GM21423 (cell line): ENCODE data around the gene ASRGL1.

ENCODE experiments used
- ATAC-seq: cut with Tn5 transposase; IDR thresholded peaks from one replicate; pipeline ENCODE4 v1.9.1; 2021; ENCODE audit warnings: mild to moderate bottlenecking, moderate library complexity; ENCODE audit not compliant: unreplicated experiment

Gene ASRGL1

GRCh38 chr11:62411524-62411923 lies 74.3 kb downstream of the ASRGL1 start:
- ATAC-seq: no peak

- ATAC-seq: no peak
These were observed 75.9 kb downstream of the ASRGL1 start for GRCh38 chr11:62413060-62413696.

GRCh38 chr11:62416596-62416995 lies 79.3 kb downstream of the ASRGL1 start:
- no peak for ATAC-seq

DNA sequence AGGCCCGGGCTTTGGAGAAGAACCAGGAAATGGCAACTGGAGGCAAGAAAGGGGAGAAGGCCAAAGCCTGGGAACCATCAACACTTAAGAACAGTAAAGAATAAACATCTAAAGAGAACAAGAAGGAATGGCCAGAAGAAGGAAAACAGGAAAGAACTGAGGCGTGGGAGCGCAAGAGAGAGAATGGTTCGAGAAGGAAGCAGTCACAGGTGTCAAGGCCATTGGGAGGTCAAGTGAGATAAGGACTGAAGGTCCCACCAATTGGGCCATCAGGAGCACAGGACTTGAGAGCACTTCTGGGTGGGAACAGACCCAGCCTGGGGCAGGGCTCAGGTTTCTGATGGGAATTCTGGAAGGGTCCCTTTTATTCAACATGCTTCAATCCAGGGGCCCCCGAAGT lies 80.9 kb downstream of the ASRGL1 start:
- ATAC-seq: no peak

- no peak for ATAC-seq
These were observed 81.5 kb downstream of the ASRGL1 start, which contains the start of gene SCGB1A1 for GRCh38 chr11:62418733-62419132. TSS of gene SCGB1A1 (plus strand) at chr11:62419033. CDS start at chr11:62419096, 63 bp downstream.

- ATAC-seq: no peak
These were observed 82.2 kb downstream of the ASRGL1 start for GRCh38 chr11:62419314-62419929.

DNA sequence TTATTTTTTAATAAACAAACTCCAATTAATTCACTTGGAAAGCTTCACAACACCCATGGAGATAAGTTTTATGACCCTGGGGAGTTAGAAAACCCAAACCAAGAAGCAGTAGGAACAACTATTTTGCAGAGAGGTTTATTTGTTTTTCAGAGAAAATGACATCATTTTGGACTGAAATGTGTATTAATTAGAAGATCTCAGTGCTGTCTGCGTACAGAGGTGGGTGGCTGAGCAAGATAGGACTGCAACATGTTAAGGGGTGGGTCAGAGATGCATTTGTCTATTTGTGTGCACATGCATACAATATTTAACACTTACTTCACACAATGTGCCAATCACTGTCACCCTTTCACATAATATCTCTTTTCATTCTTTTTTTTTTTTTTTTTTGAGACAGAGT lies 82.7 kb downstream of the ASRGL1 start:
- ATAC-seq: no peak

- ATAC-seq: no peak
These were observed 83.6 kb downstream of the ASRGL1 start for GRCh38 chr11:62420882-62421281.

DNA sequence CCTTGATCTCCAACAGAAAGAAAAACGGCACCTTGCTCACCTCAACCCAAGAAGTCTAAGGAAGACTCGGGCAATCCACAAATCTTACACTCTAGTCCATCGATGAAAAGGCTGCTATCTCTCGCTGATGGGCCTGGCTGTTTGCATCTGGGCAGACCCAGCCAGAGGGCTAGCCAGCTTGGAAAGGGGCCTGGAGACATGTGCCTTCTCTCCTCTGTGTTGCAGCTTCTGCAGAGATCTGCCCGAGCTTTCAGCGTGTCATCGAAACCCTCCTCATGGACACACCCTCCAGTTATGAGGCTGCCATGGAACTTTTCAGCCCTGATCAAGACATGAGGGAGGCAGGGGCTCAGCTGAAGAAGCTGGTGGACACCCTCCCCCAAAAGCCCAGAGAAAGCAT lies 84.7 kb downstream of the ASRGL1 start:
- no peak for ATAC-seq

GRCh38 chr11:62423012-62423411 lies 85.8 kb downstream of the ASRGL1 start:
- ATAC-seq: no peak

DNA sequence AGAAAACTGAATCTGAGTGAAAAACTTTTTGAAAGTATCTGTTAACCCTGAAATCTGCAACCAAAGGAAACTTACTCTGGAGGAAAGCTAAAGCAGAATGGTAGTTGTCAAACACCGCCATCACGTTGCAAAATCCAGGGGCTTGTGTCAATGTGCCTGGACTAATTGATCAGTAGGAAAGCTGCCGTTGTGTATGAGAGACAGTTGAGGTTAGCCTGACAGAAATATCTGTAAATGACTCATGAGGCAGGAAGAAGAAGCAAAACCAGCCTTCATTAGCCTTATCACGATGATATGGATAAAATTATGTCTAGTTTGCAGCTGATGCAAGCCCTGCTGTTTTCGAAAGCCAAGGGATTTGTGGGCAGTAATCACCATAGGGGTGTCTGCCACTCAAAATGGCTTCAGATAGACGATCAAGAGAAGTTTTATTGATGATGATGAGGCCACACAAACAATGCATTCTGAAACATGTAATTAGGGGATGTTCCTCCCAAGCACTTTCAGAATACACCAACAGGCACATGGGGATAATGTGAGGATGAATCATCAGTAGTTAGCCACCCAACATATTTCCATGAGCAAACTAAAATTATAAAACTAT lies 90.5 kb downstream of the ASRGL1 start:
- no peak for ATAC-seq

DNA sequence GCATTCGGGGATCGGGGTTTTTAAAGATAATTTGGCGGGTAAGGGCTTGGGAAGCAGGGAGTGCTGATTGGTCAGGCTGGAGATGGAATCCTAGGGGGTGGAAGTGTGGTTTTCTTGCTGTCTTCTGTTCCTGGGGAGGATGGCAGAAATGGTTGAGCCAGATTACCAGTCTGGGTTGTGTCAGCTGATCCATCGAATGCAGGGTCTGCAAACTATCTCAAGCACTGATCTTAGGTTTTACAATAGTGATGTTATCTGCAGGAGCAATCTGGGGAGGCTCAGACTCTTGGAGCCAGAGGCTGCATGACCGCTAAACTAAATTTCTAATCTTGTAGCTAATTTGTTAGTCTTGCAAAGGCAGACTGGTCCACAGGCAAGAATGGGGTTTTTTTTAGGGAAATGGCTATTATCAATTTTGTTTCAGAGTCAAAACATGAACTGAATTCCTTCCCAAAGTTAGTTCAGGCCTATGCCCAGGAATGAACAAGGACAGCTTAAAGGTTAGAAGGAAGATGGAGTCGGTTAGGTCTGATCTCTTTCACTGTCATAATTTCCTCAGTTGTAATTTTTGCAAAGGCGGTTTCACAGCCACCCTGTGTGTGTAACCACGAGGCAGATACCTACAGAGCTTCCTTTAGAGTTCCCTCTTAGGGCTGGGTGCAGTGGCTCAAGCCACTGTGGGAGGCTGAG lies 91.8 kb downstream of the ASRGL1 start:
- ATAC-seq: no peak

DNA sequence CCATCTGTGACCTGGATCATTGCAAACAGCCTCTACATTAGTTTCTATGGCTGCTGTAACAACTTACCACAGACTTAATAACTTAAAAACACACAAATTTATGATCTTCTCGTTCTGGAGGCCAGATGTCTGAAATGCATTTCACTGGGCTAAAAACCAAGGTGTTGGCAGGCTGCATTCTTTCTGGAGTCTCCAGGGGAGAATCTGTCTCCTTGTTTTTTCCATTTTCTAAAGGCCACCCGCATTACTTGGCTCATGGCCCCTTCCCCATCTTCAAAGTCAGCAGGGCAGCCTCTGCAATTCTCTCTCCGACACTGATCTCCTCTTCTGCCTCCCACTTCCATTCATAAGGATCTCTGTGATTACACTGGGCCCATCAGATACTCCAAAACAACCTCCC lies 93.2 kb downstream of the ASRGL1 start:
- no peak for ATAC-seq

DNA sequence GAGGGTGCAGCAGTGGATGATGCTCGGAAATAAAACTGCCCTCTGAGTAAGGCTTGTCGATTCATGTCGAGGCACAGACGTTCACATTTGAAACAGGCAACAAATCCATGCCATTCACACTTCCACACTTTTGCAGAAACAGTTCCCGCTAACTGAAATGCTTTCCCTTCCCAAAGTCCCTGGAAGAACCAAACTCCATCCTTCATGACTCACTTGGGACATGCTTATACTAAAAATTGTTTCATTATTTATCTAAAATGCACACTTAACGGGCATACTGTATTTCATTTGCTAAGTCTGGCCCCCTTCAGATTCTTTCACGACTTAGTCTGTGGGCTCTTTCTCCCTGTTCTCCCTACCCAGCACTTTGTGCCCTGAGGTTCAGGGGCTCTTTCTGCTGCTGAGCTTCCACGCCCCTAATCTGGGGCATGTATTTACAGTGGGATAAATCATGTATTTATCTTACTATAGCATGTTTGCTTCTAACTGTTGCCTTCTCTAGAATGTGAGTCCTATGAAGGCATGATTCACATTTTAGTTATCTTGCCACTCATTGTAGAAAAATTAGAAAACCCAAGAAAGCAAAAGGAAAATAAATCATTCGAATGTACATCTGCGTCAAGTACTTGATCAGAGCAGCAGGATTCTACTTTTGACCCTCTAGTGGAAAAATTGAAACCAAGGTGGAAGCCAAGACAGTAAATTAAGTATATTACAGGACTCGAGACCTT lies 94.1 kb downstream of the ASRGL1 start:
- ATAC-seq: no peak

DNA sequence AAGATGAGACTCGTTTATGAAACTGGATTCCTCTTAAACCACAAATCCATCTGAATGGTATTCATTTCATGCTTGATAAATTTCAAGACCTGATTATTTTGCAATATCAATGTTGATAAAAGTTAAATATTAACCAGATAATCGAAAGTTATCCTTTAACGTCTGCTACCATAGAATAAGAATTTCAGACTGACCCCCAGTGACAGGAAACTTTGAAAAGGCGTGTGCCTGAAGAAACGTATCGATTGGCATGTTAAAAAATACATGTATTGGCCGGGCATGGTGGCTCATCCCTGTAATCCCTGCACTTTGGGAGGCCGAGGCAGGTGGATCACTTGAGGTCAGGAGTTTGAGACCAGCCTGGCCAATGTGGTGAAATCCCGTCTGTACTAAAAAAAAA lies 95.4 kb downstream of the ASRGL1 start:
- ATAC-seq: no peak

- no peak for ATAC-seq
These were observed 96.1 kb downstream of the ASRGL1 start for GRCh38 chr11:62433141-62433903.

- no peak for ATAC-seq
These were observed 96.6 kb downstream of the ASRGL1 start for GRCh38 chr11:62433904-62434276.

- ATAC-seq: no peak
These were observed 98.8 kb downstream of the ASRGL1 start for GRCh38 chr11:62435846-62436660.

DNA sequence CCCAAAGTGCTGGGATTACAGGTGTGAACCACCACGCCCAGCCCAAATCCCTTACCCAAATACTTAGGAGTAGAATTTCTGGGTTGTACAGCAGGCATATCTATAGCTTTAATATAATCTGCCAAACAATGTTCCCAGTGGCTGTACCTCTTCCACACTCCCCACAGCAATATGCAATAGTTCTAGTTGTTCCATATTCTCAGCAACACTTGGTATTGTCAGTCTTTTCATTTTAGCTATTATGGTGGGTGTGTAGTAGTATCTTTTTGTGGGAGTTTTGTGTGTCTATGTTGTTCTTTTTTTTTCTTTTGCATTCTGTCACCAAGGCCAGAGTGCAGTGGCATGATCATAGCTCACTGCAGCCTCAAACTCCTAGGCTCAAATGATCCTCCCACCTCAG lies 100.4 kb downstream of the ASRGL1 start:
- no peak for ATAC-seq

GRCh38 chr11:62438641-62439040 lies 101.4 kb downstream of the ASRGL1 start:
- ATAC-seq: no peak
